ENCODE results near the gene WNK2. TPM values are rescaled to one million over a fixed set of nuclear protein-coding genes. Genes with fewer than 3 reads are reported as not detected.
"Not testable (repeated sequence)": the region's sequence is repeated elsewhere in the genome, so short reads cannot be mapped to it uniquely, and the experiment has no call there.

WNK2 gene
- polyA plus RNA-seq, 2 of the 4 experiments (the other 2 are of a cell fraction): 2.1 to 6.7 TPM

- no peak for TF ChIP-seq ATOH8 (CRISPR knock-in tag; IDR thresholded peaks at IDR 0.05; ENCODE audit: low read depth)
- TF ChIP-seq HOXB13 (CRISPR knock-in tag; IDR thresholded peaks at IDR 0.05; ENCODE audit: low read depth): no peak
- TF ChIP-seq SREBF2 (IDR thresholded peaks at IDR 0.05): no peak
- TF ChIP-seq FOXS1 (CRISPR knock-in tag; IDR thresholded peaks at IDR 0.05): no peak
Measured at GRCh38 chr9:93321220-93321610, 137.3 kb downstream of the WNK2 start (continued).

GRCh38 chr9:93323446-93323954, 139.6 kb downstream of the WNK2 start:
- POLR2A ChIA-PET, FAIRE-seq: not testable (repeated sequence)

GRCh38 chr9:93324191-93324834, 140.4 kb downstream of the WNK2 start:
- ATAC-seq (peak; percentile 12 to 17; a peak in 1 of 6 replicates), FAIRE-seq (no peak), DNase-seq (ENCODE audit: low read depth in 1 of 2, low spot score in 1 of 2) (no peak)
- WGBS (ENCODE audit: missing lambda C conversion rate): 82% methylated on average over 18 of the region's 18 CpGs
- peaks cover 23% of the 10 kb centered on the region; the same call in 2 of the 3 replicates for H3K4me1 ChIP-seq
- TF ChIP-seq SMC3 (IDR thresholded peaks at IDR 0.05) (no peak), CEBPB (IDR thresholded peaks at IDR 0.05) (no peak), POLR2AphosphoS2 (conservative IDR thresholded peaks at IDR 0.05; ENCODE audit: low read length) (no peak), CHD4 (IDR thresholded peaks at IDR 0.05; ENCODE audit: borderline replicate concordance) (no peak), PBX3 (IDR thresholded peaks at IDR 0.05) (no peak), NPAS2 (CRISPR knock-in tag; IDR thresholded peaks at IDR 0.05; ENCODE audit: borderline replicate concordance) (no peak), HES2 (IDR thresholded peaks at IDR 0.05) (no peak), HMGXB4 (CRISPR knock-in tag; IDR thresholded peaks at IDR 0.05; ENCODE audit: borderline replicate concordance) (no peak), TP53 (CRISPR knock-in tag; IDR thresholded peaks at IDR 0.05) (no peak), USF2 (IDR thresholded peaks at IDR 0.05) (no peak), CTCF (IDR thresholded peaks at IDR 0.05) (no peak)
- CTCF ChIA-PET: interaction anchor here (1.0 to 1.2 kb wide), 2 partner anchors 12 to 19 kb away, joined by 3 to 4 read pairs; no protein-coding TSS in a partner anchor
- H3K9me3 ChIP-seq: no peaks in the 10 kb centered on the region
- no peak overlapping the region for H3K4me2 ChIP-seq
- 0 out of 6 replicates have a peak overlapping the region, but pooled peaks of 1 of the 2 experiments have one; percentile 10 for H3K27ac ChIP-seq
- POLR2A ChIA-PET: no interaction called here
- H3K4me3 ChIP-seq: no peak overlapping the region

More at GRCh38 chr9:93323446-93323954, 139.6 kb downstream of the WNK2 start:
- H3K9me3 ChIP-seq; H3K4me3 ChIP-seq; H3K27ac ChIP-seq; H3K4me2 ChIP-seq; DNase-seq (ENCODE audit: low read depth in 1 of 2, low spot score in 1 of 2); ATAC-seq: not testable (repeated sequence)
- H3K4me1 ChIP-seq: peaks cover 17% of the 10 kb centered on the region; the same call in 2 of the 3 replicates
- 81% methylated on average over 3 of the region's 6 CpGs for WGBS (ENCODE audit: missing lambda C conversion rate)
- CTCF ChIA-PET: interaction anchor here (1.0 to 1.2 kb wide), 2 partner anchors 11 to 18 kb away, joined by 3 to 4 read pairs; no protein-coding TSS in a partner anchor
